Gastrocnemius medialis (tissue), 4 donors: ENCODE data around the gene UBLCP1.

Experiments used
- CTCF ChIP-seq, 5 experiments: fragments of 450-650 bp in 3 of 5; fragments of 200-600 bp in 2 of 5; sonication (generic) in 2 of 5; IDR thresholded peaks in 4 of 5; conservative IDR thresholded peaks in 1 of 5; 1 replicate in 4 of 5; 2 replicates in 1 of 5; pipeline ENCODE4 v1.5.1; 2016 to 2019; ENCODE audit warnings: antibody characterized with exemption in 5 of 5, mild to moderate bottlenecking in 3 of 5, moderate library complexity in 3 of 5
- POLR2A ChIP-seq, 2 donors: fragments of 450-650 bp; IDR thresholded peaks; one replicate each; pipeline ENCODE4 v1.6.1; 2017; ENCODE audit warnings: antibody characterized with exemption in 2 of 2, mild to moderate bottlenecking in 2 of 2, moderate library complexity in 2 of 2

- TF ChIP-seq CTCF (IDR thresholded peaks at IDR 0.05 in 4 of 5, conservative IDR thresholded peaks at IDR 0.05 in 1 of 5) = no peak
- no peak for TF ChIP-seq POLR2A (IDR thresholded peaks at IDR 0.05)
Observed at GRCh38 chr5:159231167-159231566, 31.9 kb upstream of the UBLCP1 start.
